Measurements from ENCODE around the gene TCF7L1.
A peak's percentile ranks its signal among the peaks of the same experiment; 100 is the strongest.

TCF7L1 gene

GRCh38 chr2:85254540-85255300, 121.5 kb downstream of the TCF7L1 start:
- no peak for DNase-seq (ENCODE audit: low read depth)

- DNase-seq (ENCODE audit: low read depth), result no peak
Observed at GRCh38 chr2:85255456-85255812, 122.2 kb downstream of the TCF7L1 start.

- peak; percentile 15 for DNase-seq (ENCODE audit: low read depth)
Observed at GRCh38 chr2:85255813-85256594, 122.8 kb downstream of the TCF7L1 start.

- DNase-seq (ENCODE audit: low read depth), result peak; percentile 23
Observed at GRCh38 chr2:85257359-85257969, 124.3 kb downstream of the TCF7L1 start.

GRCh38 chr2:85257970-85258605, 124.9 kb downstream of the TCF7L1 start:
- DNase-seq (ENCODE audit: low read depth), result peak; percentile 46

GRCh38 chr2:85259101-85259590, 126.0 kb downstream of the TCF7L1 start:
- peak; percentile 87 for DNase-seq (ENCODE audit: low read depth)

GRCh38 chr2:85259879-85260278, 126.7 kb downstream of the TCF7L1 start:
- no peak for DNase-seq (ENCODE audit: low read depth)

GRCh38 chr2:85263591-85263990, 130.4 kb downstream of the TCF7L1 start:
- no peak for DNase-seq (ENCODE audit: low read depth)

- no peak for DNase-seq (ENCODE audit: low read depth)
Observed at GRCh38 chr2:85264471-85264870, 131.3 kb downstream of the TCF7L1 start.

GRCh38 chr2:85265304-85265703, 132.1 kb downstream of the TCF7L1 start:
- DNase-seq (ENCODE audit: low read depth), result no peak

- DNase-seq (ENCODE audit: low read depth), result peak; percentile 47
Observed at GRCh38 chr2:85266146-85267041, 133.2 kb downstream of the TCF7L1 start.

- DNase-seq (ENCODE audit: low read depth), result no peak
Observed at GRCh38 chr2:85269959-85270358, 136.8 kb downstream of the TCF7L1 start.

GRCh38 chr2:85272357-85272756, 139.2 kb downstream of the TCF7L1 start:
- no peak for DNase-seq (ENCODE audit: low read depth)

- DNase-seq (ENCODE audit: low read depth), result peak; percentile 56
Observed at GRCh38 chr2:85273738-85274731, 140.8 kb downstream of the TCF7L1 start.

- DNase-seq (ENCODE audit: low read depth), result no peak
Observed at GRCh38 chr2:85275984-85276540, 142.9 kb downstream of the TCF7L1 start.

GRCh38 chr2:85276571-85277118, 143.5 kb downstream of the TCF7L1 start:
- DNase-seq (ENCODE audit: low read depth), result peak; percentile 47

GRCh38 chr2:85277416-85278158, 144.4 kb downstream of the TCF7L1 start:
- peak; percentile 84 for DNase-seq (ENCODE audit: low read depth)

- peak; percentile 50 for DNase-seq (ENCODE audit: low read depth)
Observed at GRCh38 chr2:85278361-85278760, 145.2 kb downstream of the TCF7L1 start.

- DNase-seq (ENCODE audit: low read depth), result no peak
Observed at GRCh38 chr2:85281553-85281952, 148.4 kb downstream of the TCF7L1 start.
